PC-9 (cell line): ENCODE data around the gene FARS2.

Experiments used
- EZH2 ChIP-seq: fragments of 200-600 bp; sonication (generic); IDR thresholded peaks from 2 replicates; pipeline ENCODE4 v1.8.0; 2017; ENCODE audit warnings: antibody characterized with exemption, low read depth
- TF ChIP-seq, protein P1 (sequence below): fragments of 200-600 bp; sonication (generic); conservative IDR thresholded peaks from 2 replicates; pipeline ENCODE4 v1.6.1; 2017; ENCODE audit warnings: mixed run types, antibody characterized with exemption, mild to moderate bottlenecking, moderate library complexity

DNA sequence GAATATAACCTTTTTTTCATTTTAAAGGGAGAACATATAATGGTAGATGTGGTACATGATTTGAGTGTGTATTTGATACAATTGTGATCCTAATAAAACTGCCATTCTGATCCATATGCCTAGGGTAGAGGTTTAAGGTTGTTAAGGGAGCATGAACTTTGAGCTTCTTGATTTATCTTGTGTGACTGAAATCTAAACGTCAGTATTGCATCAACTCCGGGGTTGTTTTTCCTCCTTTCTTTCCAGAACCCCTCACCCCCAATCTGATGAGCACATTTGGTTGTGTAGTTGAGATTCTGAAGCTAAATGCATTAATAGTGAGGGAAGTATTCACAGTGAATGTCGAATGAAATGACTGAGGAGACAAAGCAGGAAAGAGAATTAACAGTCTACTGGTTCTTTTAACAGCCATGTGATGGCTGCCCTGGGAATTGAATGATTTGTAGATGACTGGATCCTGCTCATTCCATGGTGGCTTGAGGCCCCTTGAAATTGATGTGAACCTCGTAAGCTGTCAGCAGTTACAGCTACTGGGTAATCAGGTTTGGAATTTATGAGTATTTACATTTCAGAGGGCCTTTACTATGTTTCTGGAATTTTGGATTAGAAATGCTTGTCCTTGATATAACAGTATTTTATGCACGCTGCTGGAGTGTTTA lies 44.8 kb downstream of the FARS2 start:
- TF ChIP-seq, protein P1, sequence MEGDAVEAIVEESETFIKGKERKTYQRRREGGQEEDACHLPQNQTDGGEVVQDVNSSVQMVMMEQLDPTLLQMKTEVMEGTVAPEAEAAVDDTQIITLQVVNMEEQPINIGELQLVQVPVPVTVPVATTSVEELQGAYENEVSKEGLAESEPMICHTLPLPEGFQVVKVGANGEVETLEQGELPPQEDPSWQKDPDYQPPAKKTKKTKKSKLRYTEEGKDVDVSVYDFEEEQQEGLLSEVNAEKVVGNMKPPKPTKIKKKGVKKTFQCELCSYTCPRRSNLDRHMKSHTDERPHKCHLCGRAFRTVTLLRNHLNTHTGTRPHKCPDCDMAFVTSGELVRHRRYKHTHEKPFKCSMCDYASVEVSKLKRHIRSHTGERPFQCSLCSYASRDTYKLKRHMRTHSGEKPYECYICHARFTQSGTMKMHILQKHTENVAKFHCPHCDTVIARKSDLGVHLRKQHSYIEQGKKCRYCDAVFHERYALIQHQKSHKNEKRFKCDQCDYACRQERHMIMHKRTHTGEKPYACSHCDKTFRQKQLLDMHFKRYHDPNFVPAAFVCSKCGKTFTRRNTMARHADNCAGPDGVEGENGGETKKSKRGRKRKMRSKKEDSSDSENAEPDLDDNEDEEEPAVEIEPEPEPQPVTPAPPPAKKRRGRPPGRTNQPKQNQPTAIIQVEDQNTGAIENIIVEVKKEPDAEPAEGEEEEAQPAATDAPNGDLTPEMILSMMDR = no peak
- TF ChIP-seq EZH2 = no peak
